Kidney (tissue), 14 donors: ENCODE measurements around the gene CCDC6. TPM values are rescaled to one million over a fixed set of nuclear protein-coding genes. Genes with fewer than 3 reads are reported as not detected.

Experiments
- DNase-seq, 5 donors: peaks; one replicate each; pipeline ENCODE4 v3.0.0-alpha.2; 2013 to 2020
- FAIRE-seq: peaks from 2 replicates; lab custom pipeline; 2012; peaks lifted over from hg19 to GRCh38; lab: Jason Lieb, UNC
- H3K27ac ChIP-seq, 2 donors: one replicate each; pipeline ENCODE4 v1.7.0; 2013; ENCODE audit warnings: low read depth in 2 of 2, low read length in 2 of 2, inconsistent platforms in 1 of 2
- H3K27me3 ChIP-seq: one replicate; pipeline ENCODE4 v1.7.1; 2013; ENCODE audit warnings: low read length, inconsistent platforms; ENCODE audit not compliant: control insufficient read depth, insufficient read depth
- H3K36me3 ChIP-seq, 3 donors: one replicate each; pipeline versions ENCODE4 v1.7.0 to v1.7.1; 2013; ENCODE audit warnings: low read length in 3 of 3, control low read depth in 1 of 3, inconsistent platforms in 1 of 3; ENCODE audit not compliant: insufficient read depth in 3 of 3, control insufficient read depth in 2 of 3
- H3K4me1 ChIP-seq, 3 donors: one replicate each; pipeline versions ENCODE4 v1.7.0 to v1.7.1; 2013; ENCODE audit warnings: low read length in 3 of 3, inconsistent platforms in 1 of 3, low read depth in 1 of 3; ENCODE audit not compliant: control insufficient read depth in 2 of 3, insufficient read depth in 2 of 3
- H3K4me3 ChIP-seq, 3 donors: one replicate each; pipeline versions ENCODE4 v1.7.0 to v1.8.1; 2013; ENCODE audit warnings: low read length in 3 of 3, control low read depth in 1 of 3, inconsistent platforms in 1 of 3
- H3K9ac ChIP-seq, 3 donors: one replicate each; pipeline versions ENCODE4 v1.7.0 to v1.7.1; 2013; ENCODE audit warnings: low read length in 3 of 3, control low read depth in 1 of 3, inconsistent platforms in 1 of 3
- H3K9me3 ChIP-seq, 3 donors: one replicate each; pipeline versions ENCODE4 v1.7.0 to v1.7.1; 2013; ENCODE audit warnings: low read length in 3 of 3, control low read depth in 1 of 3, inconsistent platforms in 1 of 3; ENCODE audit not compliant: control insufficient read depth in 2 of 3, insufficient read depth in 1 of 3
- CTCF ChIP-seq: IDR thresholded peaks from 3 replicates; pipeline ENCODE4 v1.5.1; 2012; ENCODE audit warnings: mild to moderate bottlenecking, moderate library complexity, borderline replicate concordance; ENCODE audit not compliant: insufficient read depth; ENCODE audit errors: extremely low read depth
- intact Hi-C: fragments of 100-400 bp; cut with DNase I; formaldehyde crosslinking; loops from one replicate; pipeline ENCODE4 v1.11.1; 2022
- polyA plus RNA-seq: library from polyadenylated mRNA; stranded (reverse); fragments of 350-450 nt; fragmentation: Illumina TruSeq; extraction: RNeasy Lipid Tissue Mini Kit (QIAGEN cat#74804); gene quantifications from one replicate; pipeline ENCODE4 v1.2.3, GENCODE V29; 2014; ENCODE audit warnings: low read depth, low replicate concordance; ENCODE audit not compliant: insufficient read depth
- total RNA-seq: library from RNA; stranded (reverse); fragmentation: NEBNext Ultra II Directional; extraction: Animal tissue kit (Norgen Biotek cat#: 25700); gene quantifications from one replicate; pipeline ENCODE4 v1.2.1, GENCODE V29; 2021
- donor health status: control.
- donor health status: control.
- donor health status: control.
- donor health status: control.
- donor health status: control.
- donor health status: DM: yes; HTN: yes; CAD: no.
- donor health status: Normal renal cell carcinoma (clear cell type).

The CCDC6 gene
- total and polyA plus RNA-seq, 2 donors from 2014 or later, result 15.5 to 47.0 TPM

DNA sequence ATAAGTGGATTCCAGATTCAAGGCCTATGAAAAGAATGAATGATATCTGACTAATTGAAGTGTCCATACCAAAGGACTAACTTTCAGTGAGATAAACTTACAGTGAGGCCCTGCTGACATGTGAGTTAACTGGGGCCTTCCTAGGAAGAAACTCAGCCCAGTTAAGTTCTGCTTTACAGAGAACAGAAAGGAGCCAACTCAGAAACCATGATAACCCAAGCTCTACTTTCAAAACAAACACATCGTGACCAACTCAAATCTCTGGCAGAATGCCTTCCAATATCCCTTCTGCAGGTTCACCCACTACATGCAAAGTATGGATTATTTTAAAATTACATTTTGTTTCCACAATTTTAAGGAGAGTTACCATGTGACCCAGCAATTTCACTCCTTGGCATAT lies 77.3 kb downstream of the CCDC6 start:
- Histone ChIP-seq H3K36me3 (peaks cover 0 to 8% (median 0%) of the 10 kb centered on the region in 3 donors), H3K4me3 (no peak overlapping the region), H3K9me3 (no peaks in the 10 kb centered on the region), H3K27me3 (no peaks in the 10 kb centered on the region), H3K9ac (no peak overlapping the region), H3K4me1 (no peaks in the 10 kb centered on the region), H3K27ac (no peak overlapping the region)
- DNase-seq (no peak), FAIRE-seq (no peak)
- intact Hi-C loops, result no loop called here
- no peak for TF ChIP-seq CTCF

GRCh38 chr10:59825932-59826331 lies 80.4 kb downstream of the CCDC6 start:
- intact Hi-C loops, result no loop called here
- H3K27ac ChIP-seq, result no peak overlapping the region
- no peak overlapping the region for H3K9ac ChIP-seq
- H3K36me3 ChIP-seq, result no peaks in the 10 kb centered on the region
- H3K9me3 ChIP-seq, result no peaks in the 10 kb centered on the region
- H3K27me3 ChIP-seq, result no peaks in the 10 kb centered on the region
- no peak for TF ChIP-seq CTCF
- FAIRE-seq (no peak), DNase-seq (no peak)
- H3K4me1 ChIP-seq, result peaks cover 0 to 9% (median 0%) of the 10 kb centered on the region in 3 donors
- H3K4me3 ChIP-seq, result no peak overlapping the region

- no peak overlapping the region for H3K9ac ChIP-seq
- TF ChIP-seq CTCF, result no peak
- no peak overlapping the region for H3K4me3 ChIP-seq
- FAIRE-seq (no peak), DNase-seq (no peak)
- intact Hi-C loops, result no loop called here
- no peaks in the 10 kb centered on the region for H3K36me3 ChIP-seq
- H3K9me3 ChIP-seq, result no peaks in the 10 kb centered on the region
- H3K27me3 ChIP-seq, result no peaks in the 10 kb centered on the region
- H3K4me1 ChIP-seq, result peaks cover 0 to 10% (median 0%) of the 10 kb centered on the region in 3 donors
- H3K27ac ChIP-seq, result no peak overlapping the region
Observed at GRCh38 chr10:59823751-59824150, 82.6 kb downstream of the CCDC6 start.

DNA sequence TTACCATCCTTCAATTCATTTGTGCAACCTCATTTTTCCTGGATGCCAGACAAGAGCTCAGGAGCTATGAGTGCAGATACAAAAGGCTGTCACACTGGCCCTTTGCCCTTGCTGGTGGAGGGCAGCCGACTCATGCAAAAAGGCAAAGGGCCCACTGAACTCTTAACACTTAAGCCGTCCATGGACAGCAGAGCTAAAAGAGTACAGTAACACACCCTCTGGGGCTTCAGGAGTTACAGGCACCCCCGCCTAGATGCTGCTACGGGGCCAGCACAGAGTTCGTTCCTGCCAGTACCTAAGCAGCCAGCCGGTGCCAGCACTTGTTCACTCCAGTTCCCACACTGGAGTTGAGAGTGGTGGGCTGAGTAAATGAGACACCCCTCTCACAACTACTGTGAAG lies 83.2 kb downstream of the CCDC6 start:
- TF ChIP-seq CTCF, result no peak
- Histone ChIP-seq H3K4me1 (peaks cover 0 to 10% (median 0%) of the 10 kb centered on the region in 3 donors), H3K4me3 (no peak overlapping the region), H3K27ac (no peak overlapping the region), H3K27me3 (no peaks in the 10 kb centered on the region), H3K36me3 (no peaks in the 10 kb centered on the region), H3K9me3 (no peaks in the 10 kb centered on the region), H3K9ac (no peak overlapping the region)
- DNase-seq (no peak), FAIRE-seq (no peak)
- intact Hi-C loops, result no loop called here
